Transverse colon (tissue), 4 donors: ENCODE measurements around the gene MBOAT1. TPM values are rescaled to one million over a fixed set of nuclear protein-coding genes. Genes with fewer than 3 reads are reported as not detected.

Experiments used
- DNase-seq: peaks from one replicate; pipeline ENCODE4 v3.0.0-alpha.2; 2019
- H3K27ac ChIP-seq, 4 donors: fragments of 200-600 bp; sonication (generic); 2 replicates each; pipeline ENCODE4 v1.5.1; 2016 to 2018; ENCODE audit warnings: inconsistent platforms in 4 of 4
- H3K27me3 ChIP-seq: fragments of 200-600 bp; sonication (generic); 2 replicates; pipeline ENCODE4 v1.5.1; 2017; ENCODE audit warnings: inconsistent platforms
- H3K36me3 ChIP-seq, 4 donors: fragments of 200-600 bp; sonication (generic); 2 replicates each; pipeline ENCODE4 v1.5.1; 2017 to 2019; ENCODE audit warnings: inconsistent platforms in 4 of 4
- H3K4me1 ChIP-seq, 4 donors: fragments of 200-600 bp; sonication (generic); 2 replicates each; pipeline ENCODE4 v1.5.1; 2017 to 2020; ENCODE audit warnings: inconsistent platforms in 4 of 4
- H3K4me3 ChIP-seq, 4 donors: fragments of 200-600 bp; sonication (generic); 1 replicate in 1 of 4; 2 replicates in 3 of 4; pipeline versions ENCODE4 v1.5.1 to v1.6.1; 2017 to 2019; ENCODE audit warnings: inconsistent platforms in 4 of 4
- H3K9me3 ChIP-seq, 2 donors: fragments of 200-600 bp; sonication (generic); 2 replicates each; pipeline ENCODE4 v1.5.1; 2017 to 2019; ENCODE audit warnings: inconsistent platforms in 2 of 2
- CTCF ChIP-seq, 5 experiments: fragments of 200-600 bp in 3 of 5; fragments of 450-650 bp in 2 of 5; sonication (generic) in 3 of 5; IDR thresholded peaks; 1 replicate in 2 of 5; 2 replicates in 3 of 5; pipeline ENCODE4 v1.5.1; 2016 to 2017; ENCODE audit warnings: antibody characterized with exemption in 5 of 5, inconsistent platforms in 3 of 5, mild to moderate bottlenecking in 2 of 5, moderate library complexity in 1 of 5
- EP300 ChIP-seq: sonication (generic); formaldehyde crosslinking; IDR thresholded peaks from one replicate; pipeline ENCODE4 v1.6.1; 2017; ENCODE audit warnings: antibody characterized with exemption, low read depth
- POLR2A ChIP-seq: fragments of 450-650 bp; IDR thresholded peaks from one replicate; pipeline ENCODE4 v1.6.1; 2016; ENCODE audit warnings: antibody characterized with exemption, mild to moderate bottlenecking, moderate library complexity
- POLR2AphosphoS5 ChIP-seq, 3 donors: sonication (generic); formaldehyde crosslinking; IDR thresholded peaks; one replicate each; pipeline ENCODE4 v1.6.1; 2016; ENCODE audit warnings: antibody characterized with exemption in 3 of 3
- WGBS, 2 donors: methylation state at CpG; one replicate each; pipeline ENCODE4 v1.1.5; 2018; ENCODE audit warnings: low coverage in 1 of 2; 5-methylcytosine and 5-hydroxymethylcytosine counted together
- in situ Hi-C, 4 donors: fragments of 200-750 bp; cut with MboI; loops; one replicate each; pipeline versions ENCODE4 v1.15.0 to v1.15.1; 2017; ENCODE audit warnings: low sequenced_read_pairs in 3 of 4, low pct_ligation_motif_present in 1 of 4, low pct_unique_long_range_greater_than_20kb in 1 of 4
- intact Hi-C: fragments of 100-400 bp; cut with DNase I; formaldehyde crosslinking; loops from one replicate; pipeline ENCODE4 v1.15.1; 2023; ENCODE audit warnings: low total_unique reads
- total RNA-seq, 4 donors: library from RNA; depleted of rRNA; stranded (reverse); fragments of >200 nt; gene quantifications; one replicate each; pipeline ENCODE4 v1.1.0, GENCODE V29; 2016

The MBOAT1 gene
- total RNA-seq: 10 to 100 TPM; 10.3 to 85.3 (median 66.5) TPM

- DNase-seq: peak; percentile 93
- Histone ChIP-seq H3K36me3 (no peaks in the 10 kb centered on the region), H3K4me1 (peaks cover 16 to 49% (median 31%) of the 10 kb centered on the region in 4 donors), H3K9me3 (no peaks in the 10 kb centered on the region), H3K27me3 (no peaks in the 10 kb centered on the region), H3K27ac (peak within 1 kb of the TSS; percentile 88 to 93 (median 91)), H3K4me3 (peak within 1 kb of the TSS; percentile 13 to 69 (median 58))
- in situ Hi-C loops: no loop called here
- TF ChIP-seq POLR2A: peak; percentile 80
- TF ChIP-seq CTCF (IDR thresholded peaks at IDR 0.05): peak in 1 of 5 experiments; percentile 24
- TF ChIP-seq POLR2AphosphoS5 (IDR thresholded peaks at IDR 0.05): peak; percentile 53 to 86 (median 77)
- no peak for TF ChIP-seq EP300
- intact Hi-C loops: loop anchor here (10.0 kb wide), 1 partner anchor 88 kb away; no protein-coding TSS in a partner anchor
- WGBS, 2 donors: 0 to 1% methylated on average over 1 to 38 of the region's 60 CpGs
Observed at GRCh38 chr6:20212392-20213111, at the start of gene MBOAT1. TSS of gene MBOAT1 (minus strand) at chr6:20212469. CDS start at chr6:20212234, 235 bp downstream.

GRCh38 chr6:20261685-20262084 is 49.4 kb upstream of the MBOAT1 start:
- TF ChIP-seq POLR2AphosphoS5 (IDR thresholded peaks at IDR 0.05) (no peak), CTCF (IDR thresholded peaks at IDR 0.05) (no peak), POLR2A (no peak), EP300 (no peak)
- DNase-seq: no peak
- H3K4me1 ChIP-seq: no peaks in the 10 kb centered on the region
- H3K27me3 ChIP-seq: no peaks in the 10 kb centered on the region
- in situ Hi-C loops (no loop called here), intact Hi-C loops (no loop called here)
- H3K4me3 ChIP-seq: no peak overlapping the region
- peaks cover 3 to 5% of the 10 kb centered on the region in 2 donors for H3K9me3 ChIP-seq
- no peak overlapping the region for H3K27ac ChIP-seq
- 71 to 83% methylated on average over 2 of the region's 2 CpGs for WGBS, 2 donors
- H3K36me3 ChIP-seq: no peaks in the 10 kb centered on the region

GRCh38 chr6:20260360-20260759 is 48.1 kb upstream of the MBOAT1 start:
- intact Hi-C loops: no loop called here
- no peak for DNase-seq
- Histone ChIP-seq H3K27ac (no peak overlapping the region), H3K4me3 (no peak overlapping the region), H3K36me3 (no peaks in the 10 kb centered on the region), H3K4me1 (no peaks in the 10 kb centered on the region), H3K27me3 (no peaks in the 10 kb centered on the region), H3K9me3 (peaks cover 3 to 5% of the 10 kb centered on the region in 2 donors)
- in situ Hi-C loops: no loop called here
- 85 to 100% methylated on average over 2 to 7 of the region's 7 CpGs for WGBS, 2 donors
- TF ChIP-seq POLR2AphosphoS5 (IDR thresholded peaks at IDR 0.05) (no peak), POLR2A (no peak), CTCF (IDR thresholded peaks at IDR 0.05) (no peak), EP300 (no peak)

GRCh38 chr6:20259316-20260049 is 47.2 kb upstream of the MBOAT1 start:
- TF ChIP-seq POLR2AphosphoS5 (IDR thresholded peaks at IDR 0.05) (no peak), EP300 (no peak), CTCF (IDR thresholded peaks at IDR 0.05) (no peak), POLR2A (no peak)
- Histone ChIP-seq H3K4me3 (no peak overlapping the region), H3K27me3 (no peaks in the 10 kb centered on the region), H3K4me1 (no peaks in the 10 kb centered on the region), H3K27ac (no peak overlapping the region), H3K9me3 (peaks cover 3 to 5% of the 10 kb centered on the region in 2 donors), H3K36me3 (no peaks in the 10 kb centered on the region)
- WGBS, 2 donors: 97 to 100% methylated on average over 1 to 32 of the region's 48 CpGs
- intact Hi-C loops: no loop called here
- in situ Hi-C loops: no loop called here
- DNase-seq: no peak
